ENCODE results near the gene VWCE.

VWCE gene

DNA sequence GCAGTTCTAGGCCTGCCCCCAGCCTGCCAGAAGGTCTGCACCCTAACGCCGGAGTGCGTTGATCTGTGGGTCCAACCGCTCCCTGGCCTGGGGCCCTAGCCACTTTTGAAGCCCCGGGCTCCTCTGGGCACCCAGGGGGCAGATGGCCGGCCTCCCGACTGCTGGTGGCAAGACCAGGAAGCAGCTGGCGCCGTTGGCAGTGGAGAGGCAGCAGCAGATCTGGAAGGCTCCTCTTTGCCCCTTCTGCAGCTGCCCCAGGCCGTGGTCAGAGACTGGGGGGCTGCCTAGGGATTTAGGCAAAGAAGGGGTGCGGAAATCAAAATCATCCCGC is 445 bp upstream of the VWCE start:
- TF ChIP-seq, protein P1, sequence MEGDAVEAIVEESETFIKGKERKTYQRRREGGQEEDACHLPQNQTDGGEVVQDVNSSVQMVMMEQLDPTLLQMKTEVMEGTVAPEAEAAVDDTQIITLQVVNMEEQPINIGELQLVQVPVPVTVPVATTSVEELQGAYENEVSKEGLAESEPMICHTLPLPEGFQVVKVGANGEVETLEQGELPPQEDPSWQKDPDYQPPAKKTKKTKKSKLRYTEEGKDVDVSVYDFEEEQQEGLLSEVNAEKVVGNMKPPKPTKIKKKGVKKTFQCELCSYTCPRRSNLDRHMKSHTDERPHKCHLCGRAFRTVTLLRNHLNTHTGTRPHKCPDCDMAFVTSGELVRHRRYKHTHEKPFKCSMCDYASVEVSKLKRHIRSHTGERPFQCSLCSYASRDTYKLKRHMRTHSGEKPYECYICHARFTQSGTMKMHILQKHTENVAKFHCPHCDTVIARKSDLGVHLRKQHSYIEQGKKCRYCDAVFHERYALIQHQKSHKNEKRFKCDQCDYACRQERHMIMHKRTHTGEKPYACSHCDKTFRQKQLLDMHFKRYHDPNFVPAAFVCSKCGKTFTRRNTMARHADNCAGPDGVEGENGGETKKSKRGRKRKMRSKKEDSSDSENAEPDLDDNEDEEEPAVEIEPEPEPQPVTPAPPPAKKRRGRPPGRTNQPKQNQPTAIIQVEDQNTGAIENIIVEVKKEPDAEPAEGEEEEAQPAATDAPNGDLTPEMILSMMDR (IDR thresholded peaks at IDR 0.05; ENCODE audit: insufficient read depth, missing control alignments): no peak
- no peak for DNase-seq (ENCODE audit: insufficient read length, low spot score)
- no peak for FAIRE-seq

DNA sequence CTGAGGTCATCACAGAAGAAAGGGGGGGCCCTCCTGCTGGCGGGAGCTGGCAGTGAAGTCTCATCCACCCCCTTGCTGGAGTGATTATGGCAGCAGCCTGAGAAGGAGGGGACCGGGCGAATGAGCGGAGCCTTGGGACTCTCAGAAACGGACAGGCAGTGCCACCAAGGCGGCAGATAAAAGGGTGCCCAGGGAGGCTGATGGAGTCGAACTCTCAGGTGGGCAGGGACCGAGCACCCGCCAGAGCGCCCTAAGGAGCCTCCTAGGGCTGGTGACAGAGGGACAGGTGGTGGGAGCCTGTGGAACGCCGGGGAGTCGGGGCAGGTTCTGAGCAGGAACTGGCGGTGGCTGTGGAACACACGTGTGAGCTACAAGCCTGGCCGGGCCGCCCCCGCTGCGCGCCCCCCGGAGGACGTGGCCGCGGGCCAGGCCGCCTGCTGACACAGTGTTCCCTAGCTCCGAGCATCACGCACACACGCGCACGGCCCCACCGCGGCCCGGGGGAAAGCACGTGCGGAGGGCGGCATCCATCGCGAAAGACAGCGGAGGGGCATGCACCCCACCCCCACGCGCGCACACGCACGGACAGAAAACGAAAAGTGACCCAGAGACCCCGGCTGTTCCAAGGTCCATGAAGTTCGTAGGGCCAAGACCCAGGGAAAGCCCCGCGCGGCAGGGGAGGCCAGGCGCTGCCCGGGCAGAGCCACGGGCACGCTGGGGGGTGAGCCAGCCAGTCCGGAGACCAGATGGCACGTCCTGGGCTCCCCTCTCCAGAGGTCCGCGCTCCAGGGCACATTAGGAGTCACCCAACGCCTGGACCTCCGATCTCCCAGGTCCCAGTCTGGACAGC is 1.0 kb downstream of the VWCE start:
- peak; percentile 56 for DNase-seq (ENCODE audit: insufficient read length, low spot score)
- TF ChIP-seq, protein P1 (IDR thresholded peaks at IDR 0.05; ENCODE audit: insufficient read depth, missing control alignments): no peak
- no peak for FAIRE-seq

DNA sequence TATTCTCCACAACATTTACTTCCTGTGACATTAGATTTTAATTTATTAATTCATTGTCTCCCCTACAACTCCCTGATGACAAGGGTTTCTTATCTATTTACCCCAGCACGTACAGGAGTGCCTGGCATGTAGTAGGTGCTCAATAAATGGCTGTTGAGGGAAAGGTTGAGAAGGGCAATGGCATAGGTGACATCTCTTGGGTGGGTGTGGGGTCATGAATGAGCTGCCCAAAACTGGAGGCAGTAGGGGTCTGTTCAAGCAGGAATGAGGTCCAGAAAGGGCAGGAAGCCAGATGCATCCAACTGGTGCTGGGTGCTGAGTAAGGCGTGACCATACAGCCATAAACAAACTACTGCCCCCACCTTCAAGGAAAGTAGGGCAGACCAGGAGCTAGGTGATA is 2.8 kb downstream of the VWCE start:
- DNase-seq (ENCODE audit: insufficient read length, low spot score) (no peak), FAIRE-seq (no peak)
- TF ChIP-seq, protein P1 (IDR thresholded peaks at IDR 0.05; ENCODE audit: insufficient read depth, missing control alignments): no peak

DNA sequence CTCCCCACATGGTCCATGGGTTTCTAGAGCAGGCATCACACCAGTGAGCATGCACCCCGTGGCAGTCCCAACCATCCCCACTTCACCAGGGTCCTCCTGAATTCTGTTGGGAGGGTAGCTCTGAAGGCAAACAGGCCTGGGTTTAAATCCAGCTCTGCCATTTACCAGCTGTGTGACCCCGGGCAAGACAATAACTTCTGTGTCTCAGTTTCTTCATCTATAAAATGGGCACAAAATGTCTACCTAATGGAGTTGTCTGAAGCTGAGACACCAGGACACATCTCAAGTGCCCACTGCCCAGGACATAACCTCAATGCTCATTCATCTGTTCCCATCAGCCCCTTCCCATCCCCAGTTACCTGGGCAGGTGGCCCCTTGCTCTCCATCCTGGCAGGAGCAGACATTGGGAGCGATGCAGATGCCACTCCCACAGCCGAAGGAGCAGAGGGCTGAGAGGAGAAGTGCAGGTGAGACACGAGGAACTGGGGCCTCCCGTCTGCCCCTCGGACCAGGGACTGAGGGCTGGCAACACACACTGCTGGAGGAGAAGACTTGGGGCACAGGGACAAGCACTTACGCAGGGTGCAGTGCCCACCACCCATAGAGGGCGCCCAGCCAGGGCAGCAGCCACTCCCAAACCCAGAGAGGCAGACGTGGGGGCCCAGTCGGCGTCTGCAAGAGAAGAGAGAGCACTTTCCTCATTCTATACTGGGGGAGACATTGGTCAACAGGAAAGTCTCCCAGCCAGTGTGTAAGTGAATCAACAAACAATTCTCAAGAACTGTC is 4.0 kb downstream of the VWCE start:
- DNase-seq (ENCODE audit: insufficient read length, low spot score): no peak
- TF ChIP-seq, protein P1 (IDR thresholded peaks at IDR 0.05; ENCODE audit: insufficient read depth, missing control alignments): peak; percentile 18
- no peak for FAIRE-seq

DNA sequence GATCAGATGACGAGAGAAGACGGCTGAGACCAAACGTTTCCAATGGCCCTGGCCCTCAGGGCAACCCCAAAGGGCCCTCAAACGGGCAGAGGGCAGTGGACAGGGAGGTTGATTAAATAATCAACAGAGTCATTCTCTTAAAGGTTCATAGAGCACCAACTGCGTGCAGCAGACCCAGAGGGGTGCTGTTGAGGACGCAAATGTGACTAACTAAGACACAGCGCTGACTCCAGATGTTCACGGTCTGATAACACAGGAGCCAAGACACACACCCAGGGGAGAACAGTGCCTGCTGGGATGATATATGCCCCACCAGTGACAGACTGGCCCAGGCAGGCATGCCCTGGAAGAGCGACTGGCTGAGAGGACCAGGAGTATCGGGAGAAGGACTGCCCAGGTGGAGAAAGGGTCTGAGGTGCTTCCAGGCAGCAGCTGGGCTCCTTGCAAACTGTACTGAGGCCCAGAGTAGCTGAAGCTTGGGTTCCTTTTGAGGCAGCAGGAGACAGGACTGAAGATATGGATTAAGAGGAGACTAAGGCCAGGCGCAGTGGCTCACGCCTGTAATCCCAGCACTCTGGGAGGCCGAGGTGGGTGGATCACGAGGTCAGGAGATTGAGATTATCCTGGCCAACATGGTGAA is 7.7 kb downstream of the VWCE start:
- TF ChIP-seq, protein P1 (IDR thresholded peaks at IDR 0.05; ENCODE audit: insufficient read depth, missing control alignments): no peak
- DNase-seq (ENCODE audit: insufficient read length, low spot score) (no peak), FAIRE-seq (no peak)

DNA sequence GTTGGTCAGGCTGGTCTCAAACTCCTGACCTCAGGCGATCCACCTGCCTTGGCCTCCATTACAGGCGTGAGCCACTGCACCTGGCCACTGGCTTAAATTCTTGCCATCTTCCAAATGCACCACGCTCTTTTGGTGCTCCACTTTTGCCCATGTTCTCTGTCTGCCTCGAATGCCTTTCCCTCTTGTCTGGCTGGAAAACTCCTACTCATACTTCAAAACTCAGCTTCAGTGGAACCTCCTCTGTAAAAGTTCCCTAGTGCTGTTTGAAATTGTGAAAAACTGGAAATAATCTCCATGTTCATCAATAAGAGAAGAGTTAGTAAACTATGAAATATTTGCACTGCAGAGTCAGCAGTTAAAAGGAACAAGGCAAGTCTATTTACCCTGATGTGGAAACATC is 11.5 kb downstream of the VWCE start:
- no peak for FAIRE-seq
- TF ChIP-seq, protein P1 (IDR thresholded peaks at IDR 0.05; ENCODE audit: insufficient read depth, missing control alignments): no peak
- DNase-seq (ENCODE audit: insufficient read length, low spot score): no peak
